Epithelial cell of esophagus (primary cell): ENCODE data around the gene MYOM1.

Experiments used
- DNase-seq: peaks from one replicate; pipeline ENCODE4 v3.0.0; 2010; ENCODE audit warnings: low read depth
- H3K4me3 ChIP-seq: 2 replicates; pipeline ENCODE4 v1.5.1; 2011; ENCODE audit warnings: mild to moderate bottlenecking, low read length, control low read depth
- TF ChIP-seq, protein P1 (sequence below): IDR thresholded peaks from 2 replicates; pipeline ENCODE4 v1.5.1; 2011; ENCODE audit warnings: low read depth, mild to moderate bottlenecking, low read length, control low read depth, inconsistent platforms; ENCODE audit not compliant: insufficient read depth; ENCODE audit errors: missing control alignments

Gene MYOM1

DNA sequence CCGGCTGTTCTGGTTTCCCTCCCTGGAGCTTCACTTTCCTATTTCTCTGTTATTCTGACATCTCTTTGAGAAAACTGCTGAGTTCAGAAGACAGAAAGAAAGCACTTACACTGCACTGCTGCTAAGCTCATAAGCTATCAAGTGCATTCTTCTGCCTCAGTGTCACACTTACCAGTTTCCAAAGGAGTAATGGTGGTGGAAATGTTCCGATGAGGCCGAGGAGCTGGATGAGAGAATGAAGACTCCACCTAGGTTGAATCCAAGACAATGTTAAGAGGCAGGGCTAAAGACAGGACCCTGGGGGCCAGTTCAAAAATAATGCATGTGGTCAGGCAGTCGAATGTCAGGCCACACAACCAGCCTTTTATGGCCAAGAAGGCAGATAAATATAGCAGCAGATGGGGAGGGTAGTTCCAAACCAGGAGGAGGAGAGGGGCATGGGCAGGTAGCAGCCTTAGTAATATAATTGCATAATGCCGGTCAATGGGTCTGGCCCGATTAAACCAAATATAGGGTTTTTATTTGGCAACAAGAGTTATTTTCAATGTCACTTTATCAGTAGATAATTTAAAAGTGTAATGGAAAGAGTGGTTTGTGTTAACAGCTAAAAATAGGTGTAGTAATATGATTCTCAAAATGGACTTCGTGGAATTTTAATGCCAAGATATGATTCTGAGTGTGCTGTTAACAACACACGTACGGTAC is at the start of gene MYOM1:
Gene MYOM1, minus strand, starts transcription at position 338 of the 705 bp plus-strand sequence. CDS start 4,745 bp downstream, outside the sequence.
- no peak for DNase-seq
- H3K4me3 ChIP-seq, result no peak within 1 kb of the TSS
- TF ChIP-seq, protein P1, sequence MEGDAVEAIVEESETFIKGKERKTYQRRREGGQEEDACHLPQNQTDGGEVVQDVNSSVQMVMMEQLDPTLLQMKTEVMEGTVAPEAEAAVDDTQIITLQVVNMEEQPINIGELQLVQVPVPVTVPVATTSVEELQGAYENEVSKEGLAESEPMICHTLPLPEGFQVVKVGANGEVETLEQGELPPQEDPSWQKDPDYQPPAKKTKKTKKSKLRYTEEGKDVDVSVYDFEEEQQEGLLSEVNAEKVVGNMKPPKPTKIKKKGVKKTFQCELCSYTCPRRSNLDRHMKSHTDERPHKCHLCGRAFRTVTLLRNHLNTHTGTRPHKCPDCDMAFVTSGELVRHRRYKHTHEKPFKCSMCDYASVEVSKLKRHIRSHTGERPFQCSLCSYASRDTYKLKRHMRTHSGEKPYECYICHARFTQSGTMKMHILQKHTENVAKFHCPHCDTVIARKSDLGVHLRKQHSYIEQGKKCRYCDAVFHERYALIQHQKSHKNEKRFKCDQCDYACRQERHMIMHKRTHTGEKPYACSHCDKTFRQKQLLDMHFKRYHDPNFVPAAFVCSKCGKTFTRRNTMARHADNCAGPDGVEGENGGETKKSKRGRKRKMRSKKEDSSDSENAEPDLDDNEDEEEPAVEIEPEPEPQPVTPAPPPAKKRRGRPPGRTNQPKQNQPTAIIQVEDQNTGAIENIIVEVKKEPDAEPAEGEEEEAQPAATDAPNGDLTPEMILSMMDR, result no peak

DNA sequence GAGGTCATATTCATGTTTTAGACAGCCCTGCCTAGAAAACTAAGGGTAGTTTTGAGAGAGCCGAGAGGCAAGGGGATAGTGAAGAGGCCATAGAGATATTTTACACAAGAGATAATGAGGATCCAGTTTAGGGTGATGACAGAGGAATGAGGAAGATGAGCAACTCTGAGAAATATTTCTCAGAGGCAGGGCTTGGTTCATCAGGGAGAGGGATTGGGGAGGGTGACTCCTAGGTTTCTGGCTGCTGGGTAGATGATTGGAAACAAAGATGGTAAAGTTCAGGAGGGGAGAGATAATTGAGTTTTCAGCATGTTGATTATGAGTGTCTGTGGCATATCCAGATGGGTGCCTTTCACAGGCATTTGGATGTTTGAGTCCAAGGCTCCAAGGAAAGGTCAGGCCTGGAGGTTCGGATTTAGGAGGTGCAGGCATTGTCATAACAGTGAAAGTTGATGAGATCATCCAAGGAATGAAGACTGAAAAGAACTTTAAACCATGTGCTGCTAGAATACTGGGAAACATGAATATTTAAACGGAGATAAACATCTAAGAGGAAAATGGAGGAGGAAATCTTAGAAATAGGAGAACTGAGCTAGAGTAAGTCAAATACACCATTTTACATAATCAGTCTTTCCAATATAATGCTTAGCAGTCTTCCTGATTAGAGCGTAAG is 49.6 kb upstream of the MYOM1 start:
- peak; percentile 69 for DNase-seq
- TF ChIP-seq, protein P1, result no peak
- H3K4me3 ChIP-seq, result no peak overlapping the region

DNA sequence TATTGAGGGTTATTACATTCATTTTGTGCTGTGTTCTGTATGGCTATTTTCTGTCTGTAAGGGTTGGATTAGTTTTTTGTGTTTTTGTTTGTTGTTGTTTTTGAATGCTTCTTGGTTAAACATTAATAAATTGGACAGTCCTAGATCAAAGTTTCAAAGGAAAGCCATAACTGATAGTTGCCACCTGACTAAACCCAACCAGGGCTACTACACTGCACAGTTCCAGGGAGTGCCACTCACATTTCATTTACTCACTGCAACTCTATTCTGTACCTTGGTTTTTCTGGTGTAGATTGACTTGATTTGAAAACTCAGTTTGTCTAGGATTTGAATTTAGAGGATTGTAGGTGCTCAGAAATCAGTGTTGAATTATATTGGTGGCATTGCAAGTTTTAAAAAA is 48.5 kb upstream of the MYOM1 start:
- TF ChIP-seq, protein P1, result no peak

DNA sequence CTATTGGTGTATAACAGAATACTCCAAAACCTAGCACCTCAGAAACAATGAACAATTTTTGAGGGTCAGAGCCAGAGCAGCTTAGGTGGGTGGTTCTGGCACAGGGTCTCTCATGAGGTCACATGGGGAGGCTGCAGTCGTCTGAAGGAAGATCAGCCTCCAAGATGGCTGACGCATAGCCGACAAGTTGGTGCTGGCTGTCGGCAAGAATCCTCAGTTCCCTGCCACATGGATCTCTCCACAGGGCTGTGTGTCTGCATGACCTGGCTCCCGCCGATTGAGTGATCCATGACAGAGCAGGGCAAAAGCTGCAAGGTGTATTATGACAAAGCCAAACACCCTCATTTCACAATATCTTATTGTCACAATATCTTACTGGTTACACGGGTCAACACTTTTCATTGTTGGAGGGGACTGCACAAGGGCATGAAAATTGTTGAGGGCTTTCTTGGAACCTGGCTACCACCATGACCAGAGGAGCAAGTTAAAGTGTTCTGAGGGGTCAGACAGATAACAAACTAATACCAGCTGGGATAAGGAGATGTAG is 46.4 kb upstream of the MYOM1 start:
- DNase-seq, result peak; percentile 90
- TF ChIP-seq, protein P1, result no peak
- H3K4me3 ChIP-seq, result no peak overlapping the region

More for the DNA sequence above, 48.5 kb upstream of the MYOM1 start:
- no peak overlapping the region for H3K4me3 ChIP-seq
- no peak for DNase-seq

DNA sequence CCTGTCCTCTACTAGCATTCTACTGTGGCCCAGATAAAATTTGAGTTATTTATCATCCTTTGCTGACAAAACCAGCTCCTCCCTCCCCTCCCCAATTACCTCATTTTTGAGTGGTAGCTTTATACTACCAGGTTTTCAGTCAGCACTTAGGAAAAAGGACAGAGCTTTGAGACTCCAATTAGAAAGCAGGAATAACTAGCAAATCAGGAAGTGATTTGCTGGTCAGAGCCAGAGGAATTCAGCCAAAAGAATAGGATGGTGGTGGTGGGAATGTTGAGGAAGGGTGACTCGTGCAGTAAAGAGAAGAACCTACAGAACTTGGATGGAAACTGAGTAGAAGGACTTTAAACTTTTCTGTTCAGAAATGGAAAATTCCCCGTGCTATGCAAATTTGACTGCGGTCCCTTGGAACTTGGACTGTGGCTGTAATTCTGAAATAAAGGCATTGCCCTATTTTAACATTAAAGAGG is 45.8 kb upstream of the MYOM1 start:
- TF ChIP-seq, protein P1, result no peak
- H3K4me3 ChIP-seq, result no peak overlapping the region
- peak; percentile 60 for DNase-seq

DNA sequence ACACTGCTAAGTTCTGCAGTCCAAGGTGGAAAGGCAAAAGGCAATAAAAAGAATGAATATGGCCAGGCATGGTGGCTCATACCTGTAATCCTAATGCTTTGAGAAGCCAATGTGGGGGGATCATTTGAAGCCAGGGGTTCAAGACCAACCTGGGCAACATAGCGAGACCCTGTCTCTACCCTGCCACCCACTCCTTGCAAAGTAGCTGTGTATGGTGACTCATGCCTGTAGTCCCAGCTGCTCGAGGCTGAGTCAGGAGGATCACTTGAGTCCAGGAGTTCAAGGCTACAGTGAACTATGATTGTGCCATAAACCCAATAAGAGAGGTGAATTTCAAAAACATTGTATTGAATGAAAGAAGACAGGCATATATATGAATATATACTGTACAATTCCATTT is 44.6 kb upstream of the MYOM1 start:
- peak overlapping the region; percentile 66 for H3K4me3 ChIP-seq

More for the DNA sequence above, 44.6 kb upstream of the MYOM1 start:
- peak; percentile 54 for DNase-seq
- TF ChIP-seq, protein P1, result no peak
